NB4 (cell line): ENCODE data around the gene CCSER1.

ENCODE experiments used
- CTCF ChIP-seq: IDR thresholded peaks from one replicate; pipeline ENCODE4 v1.5.1; 2012; ENCODE audit warnings: low read depth, low read length
- MAX ChIP-seq: IDR thresholded peaks from 2 replicates; pipeline ENCODE4 v1.6.1; 2011; ENCODE audit warnings: low read depth, low read length
- POLR2A ChIP-seq: IDR thresholded peaks from 2 replicates; pipeline ENCODE4 v1.6.1; 2011; ENCODE audit warnings: mild to moderate bottlenecking; ENCODE audit not compliant: insufficient read length; ENCODE audit errors: extremely low read depth

- TF ChIP-seq POLR2A, result no peak
- TF ChIP-seq CTCF, result no peak
- TF ChIP-seq MAX, result no peak
Measured at GRCh38 chr4:90979556-90979955, 852.4 kb downstream of the CCSER1 start.
